Activated T-cell treated with anti-CD3 and anti-CD28 coated beads for 48 hours (primary cell): Measurements from ENCODE around the gene SLC4A1.

Experiments used
- DNase-seq: peaks from one replicate; pipeline ENCODE4 v3.0.0-alpha.2; 2020; ENCODE audit warnings: low read depth

The SLC4A1 gene

DNA sequence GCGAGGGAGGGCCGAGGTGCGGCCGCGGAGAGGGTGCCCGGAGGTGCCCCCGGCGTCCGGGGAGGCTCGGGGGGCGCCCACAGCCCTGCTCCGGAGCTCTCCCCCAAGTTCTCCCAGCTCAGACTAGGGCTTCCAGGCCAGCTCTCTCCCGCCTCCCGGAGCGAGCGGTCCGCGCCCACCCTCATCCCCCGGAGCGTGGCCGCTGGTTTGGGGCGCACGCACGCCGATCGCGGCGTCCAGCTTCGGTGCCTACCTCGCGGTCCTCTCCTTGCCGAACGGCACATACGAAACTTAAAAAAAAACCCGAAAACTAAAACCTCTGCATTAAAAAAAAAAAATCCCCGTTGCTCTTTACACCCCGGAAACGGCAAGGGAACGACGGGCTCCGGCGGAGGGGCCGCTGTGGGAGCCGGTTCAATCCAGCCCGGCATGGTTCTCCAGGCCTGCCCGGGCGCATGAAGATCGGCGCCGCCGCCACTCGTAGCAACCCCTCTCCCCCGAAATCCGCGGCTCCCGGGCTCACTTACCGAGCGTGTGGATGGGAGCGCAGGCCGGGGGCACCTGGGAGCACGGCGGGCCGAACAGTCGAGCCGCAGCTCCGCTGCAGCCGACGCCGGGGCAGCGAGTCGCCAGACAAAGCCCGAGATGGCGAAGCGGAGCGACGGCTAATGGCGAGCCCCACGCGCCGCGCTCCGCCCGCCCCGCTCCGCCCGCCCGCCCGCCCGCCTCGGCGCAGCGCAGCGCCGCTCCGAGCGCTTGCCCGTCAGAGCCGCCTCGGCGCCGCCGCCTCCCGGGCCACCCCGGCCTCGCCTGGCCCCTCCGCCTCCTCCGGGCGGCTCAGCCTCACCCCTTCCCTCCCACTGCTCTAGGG lies 47.5 kb downstream of the SLC4A1 start:
- no peak for DNase-seq

DNA sequence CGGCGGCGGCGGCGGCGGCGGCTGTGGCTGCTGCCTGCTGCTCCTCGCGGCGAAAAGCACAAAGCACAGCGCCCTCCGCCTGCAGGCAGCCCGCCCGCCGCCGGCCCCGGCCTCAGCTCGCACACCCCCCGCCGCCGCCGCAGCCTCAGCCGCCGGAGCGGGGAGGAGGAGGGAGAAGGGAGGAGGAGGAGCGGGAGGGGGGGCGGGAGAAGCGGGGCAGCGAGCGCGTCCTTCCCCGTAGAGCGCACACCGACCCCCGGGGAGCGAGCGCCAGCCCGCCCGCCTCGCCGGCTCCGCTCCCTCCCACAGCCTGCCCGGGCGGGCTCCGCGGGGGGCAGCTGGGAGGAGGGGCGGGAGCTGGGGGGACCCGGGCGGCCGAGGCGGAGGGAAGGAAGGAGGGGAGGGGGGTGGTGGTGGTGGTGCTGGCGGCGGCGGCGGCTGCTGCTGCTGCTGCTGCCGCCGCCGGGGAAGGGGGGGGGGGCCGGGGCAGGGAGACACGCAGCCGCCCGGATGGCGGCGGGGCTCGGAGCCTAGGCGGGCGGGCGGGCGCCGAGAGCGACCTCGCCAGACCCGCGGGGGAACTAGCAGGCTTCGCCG lies 48.2 kb downstream of the SLC4A1 start, which contains the start of gene UBTF:
UBTF (minus strand) TSS at position 60 of the 597 bp plus-strand sequence. CDS start 1,446 bp downstream, outside the sequence.
- peak; percentile 59 for DNase-seq

DNA sequence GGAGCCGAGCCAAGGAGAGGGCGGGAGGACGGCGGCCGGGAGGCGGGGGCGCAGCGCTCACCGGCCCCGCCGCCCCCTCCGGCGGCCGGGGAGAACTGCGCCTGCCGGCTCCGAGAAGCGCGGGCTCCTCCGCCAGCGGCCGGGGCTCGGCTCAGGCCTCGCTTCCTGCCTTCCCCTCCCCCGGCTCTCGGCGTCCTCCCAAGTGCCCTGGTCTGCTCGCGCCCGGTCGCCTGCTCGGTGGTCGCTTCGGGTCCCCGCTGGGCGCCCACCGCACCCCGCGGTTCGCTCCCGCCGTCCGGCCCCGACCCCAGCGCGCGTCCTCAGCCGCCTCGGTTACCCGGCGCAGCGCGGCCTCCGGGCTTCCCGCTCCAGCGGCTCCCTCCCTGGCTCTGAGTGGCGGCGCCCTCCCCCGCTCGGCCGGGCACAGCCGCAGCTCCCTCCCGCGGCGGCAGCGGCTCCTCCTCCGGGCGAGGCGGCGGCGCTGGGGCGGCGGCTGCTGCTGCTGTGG lies 48.8 kb downstream of the SLC4A1 start:
- peak; percentile 74 for DNase-seq

DNA sequence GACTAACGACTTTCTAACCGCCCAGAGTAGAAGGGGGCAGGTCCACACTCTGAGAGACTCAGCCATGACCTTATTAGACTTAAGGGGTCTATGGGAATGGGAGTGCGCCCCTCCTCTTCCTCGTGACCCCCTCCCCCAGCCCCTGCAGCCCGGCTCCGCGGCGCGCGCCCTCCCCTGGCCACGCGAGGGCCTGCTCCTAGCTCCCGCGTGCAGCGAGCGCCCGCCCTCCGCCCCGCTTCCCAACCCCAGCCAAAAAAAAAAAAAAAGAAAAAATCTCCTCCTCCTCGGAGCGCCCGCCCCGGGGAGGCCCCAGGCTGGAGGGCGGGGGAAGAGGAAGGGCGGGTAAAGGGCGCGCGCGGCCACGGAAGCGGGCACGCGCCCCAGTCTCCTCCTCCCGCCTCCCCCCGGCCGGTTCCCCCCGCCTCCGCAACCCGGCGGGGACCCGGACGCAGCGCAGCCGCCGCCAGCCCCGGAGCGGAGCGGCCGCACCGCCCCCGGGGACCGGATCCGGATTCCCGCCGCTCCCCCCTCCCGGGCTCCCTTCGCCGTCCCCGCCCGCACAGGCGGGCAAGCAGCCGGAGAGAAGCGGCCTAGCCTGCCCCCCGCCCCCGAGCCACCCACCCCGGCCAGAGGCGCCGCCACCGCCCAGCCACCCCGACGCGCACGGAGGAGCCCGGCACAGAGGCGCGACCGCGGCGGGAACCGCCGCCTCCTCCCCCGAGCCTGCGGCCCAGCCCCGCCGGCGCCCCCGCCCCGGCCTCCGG lies 49.4 kb downstream of the SLC4A1 start:
- peak; percentile 90 for DNase-seq

DNA sequence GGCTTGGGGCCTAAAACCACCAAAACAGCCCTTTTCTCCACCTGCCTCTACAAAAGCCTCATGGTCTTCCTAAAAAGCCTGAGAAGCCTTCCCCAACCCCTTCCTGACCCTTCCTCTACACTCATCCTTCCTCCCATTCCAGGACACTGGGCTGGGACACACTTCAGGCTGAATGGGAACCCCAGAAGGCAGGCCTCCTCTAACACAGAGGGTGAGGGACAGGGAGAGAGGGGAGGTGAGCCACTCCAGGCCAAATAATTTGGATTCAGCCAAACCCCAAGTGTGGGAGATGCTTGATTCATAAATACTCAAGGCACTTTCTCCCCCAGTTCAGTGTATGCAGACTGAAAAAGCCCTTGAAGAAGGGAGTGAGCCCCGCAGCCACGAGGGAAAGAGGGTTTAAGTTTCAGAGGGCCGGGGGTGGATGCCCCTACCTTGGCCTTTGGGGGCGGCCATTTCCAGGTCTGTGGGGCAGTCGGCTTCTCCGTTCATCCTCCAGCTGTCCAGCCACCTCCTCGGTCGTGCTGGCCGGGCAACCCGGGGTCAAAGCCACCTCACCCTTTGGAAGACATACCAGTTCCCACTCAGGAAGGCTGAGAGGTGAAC lies 50.1 kb downstream of the SLC4A1 start:
- no peak for DNase-seq

DNA sequence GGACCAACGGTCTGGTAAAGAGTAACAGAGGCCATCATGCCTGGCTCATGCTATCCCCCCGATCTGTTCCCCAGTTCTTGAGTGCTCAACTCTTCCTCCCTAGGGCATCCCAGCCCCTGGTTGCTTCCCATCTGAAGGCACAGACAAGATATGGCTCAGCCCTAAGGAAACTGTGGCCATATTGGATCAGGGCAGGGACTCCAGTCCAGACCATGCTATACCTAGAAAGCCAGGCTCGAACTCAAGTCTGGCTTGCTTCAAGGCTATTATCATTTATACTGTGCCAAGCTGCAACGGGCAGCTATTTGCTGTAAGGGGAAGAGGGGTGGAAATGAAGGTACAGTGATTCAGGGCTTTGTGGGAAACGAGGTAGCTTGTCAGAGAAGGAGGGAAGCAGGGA lies 51.2 kb downstream of the SLC4A1 start:
- no peak for DNase-seq

DNA sequence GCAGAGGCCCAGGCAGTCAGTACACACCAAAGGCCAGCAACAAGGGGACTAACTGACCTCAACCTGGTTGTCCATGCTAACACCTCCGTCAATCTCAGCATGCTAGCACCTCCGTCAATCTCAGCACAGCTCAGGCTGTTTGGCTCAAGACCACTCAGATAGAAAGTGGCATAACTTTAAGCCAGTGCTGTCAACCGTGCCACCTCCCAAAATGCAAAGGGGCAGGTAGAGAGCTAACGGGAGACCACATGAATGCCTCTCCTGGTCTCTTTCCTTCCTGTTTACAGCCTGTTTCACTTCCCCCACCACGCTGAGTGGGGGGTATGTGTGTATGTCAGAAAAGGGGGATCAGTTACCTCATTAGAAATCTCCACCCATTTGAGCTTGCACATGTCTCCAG lies 51.8 kb downstream of the SLC4A1 start:
- no peak for DNase-seq

DNA sequence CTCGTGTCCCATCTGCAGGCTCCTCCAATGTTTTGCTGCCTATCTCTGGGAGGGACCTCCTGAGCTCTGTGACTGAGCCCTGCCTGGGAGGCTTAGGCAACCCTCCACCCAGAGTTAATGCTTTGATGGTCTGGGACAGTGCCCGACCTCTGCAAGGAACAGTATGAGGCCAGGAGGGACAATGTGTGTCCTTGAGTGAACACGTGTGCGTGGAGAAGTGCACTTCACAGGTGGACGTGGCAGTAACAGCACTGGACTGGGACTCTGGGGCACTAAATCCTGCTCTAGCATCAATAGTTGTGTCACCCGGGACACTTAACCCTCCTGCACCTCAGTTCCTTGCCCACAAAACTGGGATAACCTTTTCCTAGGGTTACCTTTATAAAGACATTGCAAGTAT lies 53.0 kb downstream of the SLC4A1 start:
- DNase-seq, result no peak

DNA sequence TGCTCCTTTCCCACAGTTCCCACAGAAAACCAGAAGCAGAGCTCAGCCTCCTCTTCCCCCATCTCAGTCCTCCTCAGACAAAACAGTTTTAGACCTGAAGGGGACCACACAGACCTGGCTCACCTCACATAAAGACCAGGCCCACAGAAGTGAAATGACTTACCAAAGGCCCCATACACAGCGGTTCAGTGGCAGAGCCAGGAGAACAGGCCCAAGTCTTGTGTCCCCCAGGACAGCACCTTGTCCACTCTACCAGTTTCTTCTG lies 53.8 kb downstream of the SLC4A1 start:
- DNase-seq, result no peak

DNA sequence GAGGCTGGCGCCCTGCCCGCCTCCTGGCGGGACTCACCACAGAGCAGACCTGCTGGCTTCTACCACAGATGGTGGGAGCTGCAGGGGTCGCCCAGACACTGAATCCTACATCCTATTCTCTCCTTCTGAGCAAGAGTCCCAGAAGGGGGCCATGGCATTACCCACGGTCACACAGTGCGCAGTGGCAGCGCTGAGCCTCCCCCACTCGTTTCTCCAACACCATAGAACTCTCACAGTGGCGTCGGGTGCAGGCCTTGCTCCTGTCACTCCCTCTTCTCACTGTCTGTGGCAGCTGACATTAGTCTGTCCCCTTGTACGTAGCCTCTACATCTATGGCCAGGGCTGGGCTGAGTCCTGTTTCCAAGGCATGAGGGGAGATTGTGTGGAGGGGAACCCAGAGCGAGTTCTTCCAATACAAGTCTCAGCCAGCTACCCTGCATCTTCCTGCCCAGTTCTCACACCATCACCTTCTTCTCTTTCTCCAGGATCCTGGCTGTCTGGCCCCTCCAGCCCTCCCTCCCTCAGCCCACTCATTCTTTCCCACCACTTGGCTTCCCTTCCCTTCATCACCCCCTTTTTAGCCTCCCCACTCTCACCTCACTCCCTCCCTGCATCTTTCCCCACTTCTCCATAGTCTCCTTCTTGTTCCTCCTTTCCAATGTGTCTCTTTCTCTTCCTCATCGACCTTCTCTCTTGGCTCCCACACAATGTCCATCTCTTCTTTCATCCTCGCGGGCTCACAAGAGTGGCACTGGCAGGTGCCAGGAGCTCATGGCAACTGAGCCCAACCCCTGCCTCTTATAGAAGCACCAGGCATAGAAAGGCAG lies 54.3 kb downstream of the SLC4A1 start:
- no peak for DNase-seq

DNA sequence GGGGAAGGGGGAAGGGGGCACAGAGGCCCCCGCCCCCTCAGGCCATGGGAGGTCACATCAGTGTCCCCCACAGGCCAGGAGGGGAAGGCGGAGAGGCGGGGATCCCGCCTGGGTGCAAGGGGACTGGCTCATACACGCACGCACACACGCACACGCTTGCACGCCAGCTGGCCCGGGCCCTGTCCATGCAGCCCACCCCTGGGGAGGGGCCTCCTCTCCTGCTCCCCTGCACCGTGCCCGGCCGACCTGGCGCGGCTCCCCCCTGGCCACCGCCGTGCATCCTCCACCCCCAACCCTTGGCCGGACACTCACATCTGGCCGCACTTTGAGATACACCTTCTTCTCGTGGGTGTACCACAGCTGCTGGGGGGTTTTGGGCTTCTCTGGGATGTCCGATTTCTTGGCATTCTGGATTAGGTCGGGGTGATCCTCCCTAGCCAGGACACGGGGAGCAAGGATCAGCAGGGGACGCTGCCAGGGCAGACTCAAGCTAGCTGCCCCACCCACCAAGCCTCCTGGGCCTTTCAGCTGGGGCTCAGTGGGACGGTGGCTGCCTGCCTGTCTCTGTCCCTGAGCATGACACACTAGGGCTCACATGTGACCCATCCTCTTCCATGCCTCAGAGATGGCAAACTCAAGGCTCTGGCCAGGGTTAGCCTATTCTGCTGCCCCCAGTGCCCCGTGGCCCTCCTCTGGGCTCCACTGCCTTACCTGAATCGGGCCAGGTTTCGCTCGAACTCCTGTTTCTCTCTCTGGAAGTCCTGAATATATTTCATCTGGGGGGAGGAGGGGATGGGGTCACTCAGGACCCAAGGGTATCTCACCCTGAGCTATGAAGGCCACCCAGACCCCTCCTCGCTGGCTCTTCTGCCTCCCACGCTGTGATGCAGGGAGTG lies 55.2 kb downstream of the SLC4A1 start:
- no peak for DNase-seq

DNA sequence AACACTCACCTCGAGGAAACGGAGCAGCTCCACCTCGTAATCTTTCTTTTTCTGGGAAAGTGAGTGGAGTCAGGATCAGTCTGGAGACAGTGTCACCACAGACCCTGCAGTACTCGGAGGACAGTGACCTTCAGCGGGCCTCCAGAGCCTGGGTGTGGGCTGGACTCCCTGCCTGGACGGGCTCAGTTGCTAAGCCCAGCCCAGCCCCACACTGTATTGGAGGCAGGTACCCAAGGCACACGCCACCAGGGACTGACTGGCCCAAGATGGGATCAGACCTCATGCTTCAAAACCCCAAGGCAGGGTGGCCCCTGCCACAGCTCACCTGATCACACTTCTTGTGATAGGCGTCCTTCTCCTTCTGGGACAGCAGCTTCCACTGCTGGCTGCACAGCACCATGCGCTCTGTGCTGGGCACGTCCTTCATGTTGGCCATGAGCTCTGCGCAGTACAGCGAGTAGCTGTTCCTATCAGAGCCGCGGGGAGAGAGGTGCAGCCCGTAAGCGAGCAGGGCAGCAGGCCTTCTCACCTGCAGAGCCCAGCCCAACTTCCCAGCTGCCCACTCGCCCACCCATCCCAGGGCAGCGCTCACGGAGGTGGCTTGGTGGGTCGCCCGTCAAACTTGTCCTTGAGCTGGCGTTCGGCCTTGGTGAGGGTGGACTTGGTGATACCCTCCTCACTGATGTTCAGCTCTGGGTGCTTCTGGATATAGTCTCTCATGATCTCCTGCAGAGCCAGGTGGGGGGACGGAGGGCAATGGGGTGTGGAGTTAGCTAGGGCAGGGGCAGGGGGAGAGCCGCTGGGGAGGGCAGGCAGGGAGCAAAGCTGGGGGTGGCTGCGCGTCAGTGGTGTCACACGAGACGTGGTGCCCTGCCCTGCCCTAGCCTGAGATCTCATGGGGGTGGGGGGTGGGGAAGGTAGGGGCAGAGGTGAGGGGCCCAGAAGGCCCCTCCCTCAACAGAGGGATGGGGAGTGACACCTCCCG lies 56.4 kb downstream of the SLC4A1 start:
- no peak for DNase-seq

DNA sequence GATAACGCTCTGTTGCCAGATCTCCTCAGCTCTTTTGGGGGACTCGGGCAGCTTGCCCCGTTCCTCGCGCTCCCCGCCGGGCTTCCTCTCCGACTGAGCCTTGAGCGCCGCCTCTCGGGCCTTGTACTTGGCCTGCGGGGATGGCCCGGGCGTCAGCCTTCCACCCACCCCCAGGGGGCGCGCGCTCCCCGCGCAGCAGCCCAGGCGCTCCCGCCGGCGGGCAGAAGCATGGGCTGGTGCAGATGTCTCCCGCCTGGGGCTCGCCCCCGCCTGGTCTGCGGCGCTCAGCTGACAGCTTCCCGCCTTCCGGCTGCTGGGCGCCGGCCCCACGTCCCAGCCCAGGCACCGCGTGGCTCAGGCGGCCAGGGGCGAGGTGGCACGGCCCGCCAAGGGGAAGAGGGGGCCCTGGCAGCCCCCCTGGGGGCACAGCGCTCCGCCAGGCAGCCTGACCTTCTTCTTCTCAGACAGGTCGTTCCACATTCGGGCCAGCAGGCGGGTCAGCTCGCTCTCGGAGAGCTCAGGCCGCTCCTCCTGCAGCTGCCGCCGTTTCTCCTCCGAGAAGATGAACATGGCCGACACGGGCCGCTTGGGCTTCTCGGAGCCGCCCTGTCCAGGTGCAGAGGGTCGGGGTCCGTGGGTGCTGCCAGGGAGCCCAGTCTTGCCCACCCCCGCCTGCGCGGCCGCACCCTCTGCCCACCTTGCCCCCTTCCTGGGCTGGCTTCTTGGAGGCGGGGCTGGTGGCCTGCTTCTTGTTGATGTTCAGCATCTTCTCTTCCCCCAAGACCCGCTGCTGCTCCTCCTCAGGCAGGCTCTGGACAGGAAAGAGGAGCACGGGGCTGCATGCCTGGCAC lies 57.4 kb downstream of the SLC4A1 start:
- peak; percentile 95 for DNase-seq

DNA sequence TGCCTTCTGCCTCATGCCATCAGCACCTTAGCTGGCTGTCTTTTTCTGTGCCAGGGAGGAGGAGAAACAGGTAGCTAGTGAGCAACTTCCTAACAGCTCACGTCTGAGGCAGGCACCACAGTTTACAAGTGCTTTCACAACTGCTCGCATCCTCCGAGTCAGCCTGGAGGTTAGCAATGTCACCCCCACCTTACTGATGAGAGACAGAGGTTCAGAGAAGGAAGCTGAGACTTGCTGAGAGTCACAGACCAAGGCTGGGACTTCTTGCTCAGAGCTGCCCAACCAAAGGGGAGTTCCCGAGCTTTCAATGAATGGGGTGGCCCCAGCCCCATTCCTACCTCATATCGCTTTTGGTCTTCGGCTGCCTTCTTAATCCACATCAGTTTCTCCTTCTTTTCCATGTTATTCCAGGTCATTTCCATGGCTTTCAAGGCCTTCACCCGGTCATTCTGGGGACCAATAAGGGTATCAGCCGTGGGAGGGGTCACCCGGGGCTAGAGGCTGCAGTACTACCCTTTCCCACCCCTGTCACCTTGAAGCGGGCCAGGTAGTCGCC lies 58.1 kb downstream of the SLC4A1 start:
- peak; percentile 50 for DNase-seq

DNA sequence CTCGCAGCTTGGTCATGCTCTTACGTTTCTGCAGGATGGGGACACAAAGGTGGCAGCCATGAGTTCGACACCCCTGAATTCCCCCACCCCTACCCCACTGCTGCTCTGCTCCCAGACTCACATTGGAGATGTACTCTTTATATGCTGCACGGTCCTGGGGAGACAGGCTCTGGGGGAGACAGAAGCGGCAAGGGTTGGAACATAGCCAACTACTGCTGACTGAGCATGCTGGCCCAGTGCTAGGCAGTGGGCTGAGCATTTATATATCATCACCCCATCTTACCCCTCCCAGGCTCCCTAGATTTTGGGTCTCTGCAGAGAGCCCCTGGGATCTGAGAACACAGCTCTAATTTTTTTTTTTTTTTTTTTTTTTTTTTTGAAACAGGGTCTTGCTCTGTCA lies 60.2 kb downstream of the SLC4A1 start:
- no peak for DNase-seq

DNA sequence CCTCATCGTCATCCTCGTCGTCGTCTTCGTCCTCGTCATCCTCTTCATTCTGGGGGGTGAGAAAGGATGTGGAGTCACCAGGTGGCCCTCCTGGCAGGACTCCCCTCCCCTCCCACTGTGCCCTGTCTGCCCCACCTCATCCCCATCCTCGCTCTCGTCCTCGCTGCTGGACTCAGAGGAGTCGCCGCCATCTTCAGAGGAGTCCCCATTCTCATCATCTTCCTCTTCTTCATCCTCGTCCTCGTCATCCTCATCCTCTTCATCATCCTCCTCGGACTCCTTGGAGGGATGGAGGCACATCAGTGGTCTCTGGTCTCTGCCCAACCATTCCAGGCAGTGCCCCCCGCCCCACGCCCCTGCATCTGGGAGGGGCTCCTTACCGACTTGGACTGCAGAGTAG lies 60.6 kb downstream of the SLC4A1 start:
- DNase-seq, result no peak

DNA sequence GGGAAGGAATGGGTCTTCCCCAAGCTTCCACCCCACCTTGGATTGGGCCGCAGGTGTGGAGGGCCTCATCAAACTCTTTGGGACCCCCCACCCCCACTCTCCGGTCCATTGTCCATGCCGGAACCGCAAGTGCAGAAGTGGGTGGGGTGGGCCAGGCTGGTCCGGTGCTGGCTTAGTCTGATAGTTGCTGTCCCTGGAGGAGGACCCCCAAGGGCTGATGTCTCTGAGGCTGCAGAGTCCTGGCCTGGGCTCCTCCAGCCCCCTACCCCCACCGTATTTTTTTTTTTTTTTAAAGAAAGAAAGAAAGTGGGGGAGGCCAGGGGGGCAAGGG lies 61.1 kb downstream of the SLC4A1 start:
- DNase-seq, result no peak
